Right renal pelvis (tissue), 4 donors: ENCODE measurements around the gene PHLPP2. TPM values are rescaled to one million over a fixed set of nuclear protein-coding genes. Genes with fewer than 3 reads are reported as not detected.

ENCODE experiments used
- DNase-seq, 4 donors: peaks; one replicate each; pipeline ENCODE4 v3.0.0-alpha.2; 2013; ENCODE audit warnings: low read depth in 4 of 4, low spot score in 3 of 4, missing footprints in 1 of 4
- polyA plus RNA-seq, 4 donors: library from polyadenylated mRNA; unstranded; fragments of 120-200 nt; gene quantifications; one replicate each; pipeline ENCODE4 v1.2.1, GENCODE V29; 2013; ENCODE audit not compliant: insufficient read length in 4 of 4

PHLPP2 gene
- 1 to 10 TPM; 7.2 to 10.0 (median 8.7) TPM for polyA plus RNA-seq

DNA sequence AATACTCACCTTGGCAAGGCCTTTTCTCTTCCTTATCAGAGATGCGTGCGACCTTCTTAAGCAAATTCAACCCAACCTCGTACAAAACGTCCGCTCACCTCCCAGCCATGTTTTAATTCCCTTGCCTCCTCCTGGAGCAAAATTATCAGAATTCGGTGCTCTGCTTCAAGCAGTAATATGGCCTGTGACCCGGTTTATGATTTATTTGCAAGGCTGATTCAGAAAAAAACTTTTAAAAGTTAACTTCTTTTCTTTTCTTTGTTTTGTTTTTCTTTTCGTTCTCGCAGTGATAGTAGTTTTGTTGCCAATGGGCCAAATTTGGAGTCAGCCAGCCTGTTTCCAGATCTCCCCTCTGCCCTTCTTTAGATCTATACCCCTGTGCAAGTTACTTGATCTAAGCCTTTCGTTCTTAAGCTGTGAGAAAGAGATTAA, at the start of gene PHLPP2:
Gene PHLPP2, minus strand, starts transcription at position 382 of the 432 bp plus-strand sequence. CDS start 9,906 bp downstream, outside the sequence.
- no peak for DNase-seq

GRCh38 chr16:71771571-71771970, 47.1 kb upstream of the PHLPP2 start:
- no peak for DNase-seq

- no peak for DNase-seq
These were observed 44.7 kb upstream of the PHLPP2 start for GRCh38 chr16:71769222-71769621.

GRCh38 chr16:71767060-71767900, 42.8 kb upstream of the PHLPP2 start:
- no peak for DNase-seq

DNA sequence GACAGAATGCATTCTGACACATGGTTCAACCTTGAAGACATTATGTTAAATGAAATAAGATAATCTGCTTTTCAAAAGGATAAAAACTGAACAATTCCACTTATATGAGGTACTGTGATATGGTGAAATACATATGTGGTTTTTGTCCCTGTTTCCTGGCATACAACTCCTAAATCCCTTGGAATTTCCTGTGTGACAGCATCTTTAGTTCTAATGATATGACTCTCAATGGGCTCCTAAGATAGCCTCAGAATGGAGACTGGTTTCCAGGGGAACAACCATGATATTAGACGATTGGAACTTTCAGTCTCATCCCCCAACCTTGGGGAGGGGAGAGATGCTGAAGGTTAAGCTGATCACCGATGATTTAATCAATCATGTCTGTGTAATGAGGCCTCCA, 37.7 kb upstream of the PHLPP2 start:
- DNase-seq: no peak

GRCh38 chr16:71761097-71761496, 36.6 kb upstream of the PHLPP2 start:
- DNase-seq: no peak

GRCh38 chr16:71758293-71758760, 33.8 kb upstream of the PHLPP2 start:
- DNase-seq: no peak

DNA sequence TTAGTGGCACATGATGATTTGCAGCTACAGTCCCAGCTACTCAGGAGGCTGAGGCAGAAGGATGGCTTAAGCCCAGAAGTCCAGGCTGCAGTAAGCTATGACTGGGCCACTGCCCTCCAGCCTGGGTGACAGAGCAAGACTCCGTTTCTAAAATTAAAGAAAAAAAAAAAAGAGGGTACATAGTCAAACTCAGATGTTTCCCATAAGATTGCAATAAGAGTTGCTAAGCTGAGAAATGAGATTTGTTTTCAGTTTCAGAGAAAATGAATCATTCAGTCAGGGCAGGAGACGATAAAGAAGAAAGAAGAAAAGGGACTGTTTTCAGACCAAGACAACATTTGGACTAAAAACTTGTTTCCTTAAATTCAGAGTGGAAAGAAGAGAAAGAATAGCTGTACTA, 30.2 kb upstream of the PHLPP2 start:
- no peak for DNase-seq

GRCh38 chr16:71754108-71754507, 29.6 kb upstream of the PHLPP2 start:
- no peak for DNase-seq

DNA sequence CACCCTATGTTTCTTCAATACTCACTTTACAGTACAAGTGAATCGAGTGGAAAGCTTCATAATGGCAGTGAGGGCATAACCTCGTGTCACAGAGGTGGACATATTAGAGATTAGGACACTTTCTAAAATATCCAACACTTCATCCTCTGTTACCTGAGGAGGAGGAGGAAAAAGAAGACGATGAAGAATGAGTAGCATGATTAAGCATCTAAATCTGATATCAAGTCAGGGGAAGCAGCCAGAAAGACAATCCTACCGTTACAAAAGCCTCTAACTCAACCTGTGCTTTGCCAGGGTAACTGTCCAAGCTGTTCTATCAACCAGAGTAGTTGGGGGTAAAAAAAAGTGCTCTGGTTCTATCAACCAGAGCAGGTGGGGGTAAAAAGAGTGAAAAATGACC, 23.7 kb upstream of the PHLPP2 start:
- DNase-seq: no peak

- DNase-seq: peak in 2 of 4 donors; percentile 7 to 8
These were observed 22.0 kb upstream of the PHLPP2 start for GRCh38 chr16:71746442-71747046.

- no peak for DNase-seq
These were observed 14.4 kb upstream of the PHLPP2 start for GRCh38 chr16:71738855-71739254.

DNA sequence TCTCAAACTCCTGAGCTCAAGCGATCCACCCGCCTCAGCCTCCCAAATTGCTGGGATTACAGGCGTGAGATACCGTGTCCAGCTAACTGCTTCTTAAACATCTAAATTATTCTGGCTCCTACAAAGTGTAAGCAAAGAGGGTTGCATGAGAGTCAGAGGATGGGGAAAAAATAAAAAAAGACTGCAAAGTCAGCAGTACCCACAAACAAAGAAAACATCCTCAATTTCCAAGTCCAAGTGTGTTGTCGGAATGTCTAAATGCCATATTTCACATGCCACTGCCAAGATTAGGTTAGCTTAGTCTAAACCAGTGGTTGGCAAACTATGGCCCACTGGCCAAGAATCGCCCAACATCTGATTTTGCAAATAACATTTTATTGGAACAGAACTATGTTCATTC, 13.0 kb upstream of the PHLPP2 start:
- DNase-seq: no peak

GRCh38 chr16:71734511-71734910, 10.0 kb upstream of the PHLPP2 start:
- no peak for DNase-seq

DNA sequence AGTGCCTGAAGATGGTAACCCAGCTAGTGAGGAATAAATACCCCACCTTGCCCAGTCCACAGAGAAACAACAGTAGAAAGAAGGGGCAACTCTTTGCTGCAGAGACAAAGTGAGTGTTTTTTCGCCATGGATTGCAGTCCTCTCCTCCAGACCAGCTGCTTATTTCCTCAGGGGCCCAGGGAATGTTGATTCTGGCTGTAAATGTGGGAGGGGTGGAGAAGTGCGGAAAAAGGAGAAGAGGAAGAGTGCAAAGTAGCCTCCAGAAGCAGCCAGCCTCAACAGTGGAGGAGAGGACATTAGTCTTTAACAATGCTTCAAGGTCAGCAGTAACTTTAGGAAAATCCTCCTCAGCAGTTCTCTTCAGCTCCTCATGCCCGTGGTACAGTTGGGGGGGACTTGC, 8.1 kb upstream of the PHLPP2 start:
- no peak for DNase-seq

DNA sequence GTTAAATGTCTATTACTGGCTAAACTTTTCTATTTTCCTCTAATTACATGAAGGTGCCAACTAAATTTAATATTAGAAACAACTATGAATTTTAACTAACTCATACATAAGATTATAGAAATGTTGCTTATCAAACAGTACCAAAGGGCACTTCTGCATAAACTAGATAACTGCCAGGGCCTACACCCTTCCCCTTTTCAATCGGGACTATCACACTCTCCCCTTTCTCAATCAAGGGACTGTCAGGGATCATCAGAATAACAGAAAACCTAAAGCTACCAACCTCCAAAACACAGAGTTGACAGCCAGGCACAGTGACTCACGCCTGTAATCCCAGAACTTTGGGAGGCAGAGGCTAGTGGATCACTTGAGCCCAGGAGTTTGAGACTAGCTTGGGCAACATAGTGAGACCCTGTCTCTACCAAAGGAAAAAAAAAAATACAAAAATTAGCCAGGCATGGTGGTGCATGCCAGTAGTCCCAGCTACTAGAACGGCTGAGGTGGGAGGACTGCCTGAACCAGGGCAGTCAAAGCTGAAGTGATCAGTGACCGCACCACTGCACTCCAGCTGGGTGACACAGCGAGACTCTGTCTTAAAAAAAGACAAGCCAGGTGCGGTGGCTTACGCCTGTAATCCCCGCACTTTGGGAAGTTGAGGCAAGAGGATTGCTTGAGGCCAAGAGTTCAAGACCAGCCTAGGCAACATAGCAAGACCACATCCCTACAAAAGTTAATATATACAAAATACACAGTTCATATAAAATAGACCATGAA, 3.2 kb upstream of the PHLPP2 start:
- DNase-seq: no peak

GRCh38 chr16:71726476-71727315, 2.2 kb upstream of the PHLPP2 start:
- no peak for DNase-seq

DNA sequence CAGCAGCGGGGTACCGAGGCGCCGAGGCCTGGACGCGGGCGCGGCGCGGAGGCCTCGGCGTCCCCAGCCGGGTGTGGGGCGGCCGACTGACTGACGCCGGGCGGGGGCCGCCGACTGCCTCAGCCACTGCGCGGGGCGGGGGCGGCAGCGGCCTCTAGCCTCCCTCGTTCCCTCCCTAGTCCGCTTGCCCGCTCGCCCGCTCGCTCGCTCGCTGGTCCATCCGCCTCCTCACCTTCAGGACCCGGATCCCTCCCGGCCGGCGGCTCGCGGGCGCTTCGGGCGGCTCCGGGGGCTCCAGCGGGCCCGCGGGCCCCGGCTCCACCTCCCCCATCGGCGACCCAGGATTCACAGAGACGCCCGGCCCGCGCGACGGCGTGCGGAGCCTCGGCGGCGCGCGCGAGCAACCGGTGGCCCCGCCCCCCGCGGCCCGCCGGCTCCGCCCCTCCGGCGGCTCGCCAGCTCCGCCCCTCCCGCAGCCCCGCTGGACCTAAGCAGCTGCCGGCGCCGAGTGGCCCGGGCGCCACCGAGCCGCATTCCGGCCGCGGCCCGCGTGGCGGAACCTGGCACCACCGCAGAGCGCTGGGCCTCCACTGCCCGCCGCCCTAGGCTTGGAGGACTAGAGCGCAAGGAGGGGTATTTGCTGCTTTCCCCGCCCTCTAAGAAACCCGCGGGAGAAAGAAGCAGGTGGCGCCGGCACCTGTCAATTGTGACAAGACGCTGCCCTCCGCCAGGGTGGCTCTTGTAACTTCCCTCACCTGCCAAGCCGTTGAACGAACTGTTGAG, 773 bp downstream of the PHLPP2 start:
- peak; percentile 47 to 60 (median 54) for DNase-seq

DNA sequence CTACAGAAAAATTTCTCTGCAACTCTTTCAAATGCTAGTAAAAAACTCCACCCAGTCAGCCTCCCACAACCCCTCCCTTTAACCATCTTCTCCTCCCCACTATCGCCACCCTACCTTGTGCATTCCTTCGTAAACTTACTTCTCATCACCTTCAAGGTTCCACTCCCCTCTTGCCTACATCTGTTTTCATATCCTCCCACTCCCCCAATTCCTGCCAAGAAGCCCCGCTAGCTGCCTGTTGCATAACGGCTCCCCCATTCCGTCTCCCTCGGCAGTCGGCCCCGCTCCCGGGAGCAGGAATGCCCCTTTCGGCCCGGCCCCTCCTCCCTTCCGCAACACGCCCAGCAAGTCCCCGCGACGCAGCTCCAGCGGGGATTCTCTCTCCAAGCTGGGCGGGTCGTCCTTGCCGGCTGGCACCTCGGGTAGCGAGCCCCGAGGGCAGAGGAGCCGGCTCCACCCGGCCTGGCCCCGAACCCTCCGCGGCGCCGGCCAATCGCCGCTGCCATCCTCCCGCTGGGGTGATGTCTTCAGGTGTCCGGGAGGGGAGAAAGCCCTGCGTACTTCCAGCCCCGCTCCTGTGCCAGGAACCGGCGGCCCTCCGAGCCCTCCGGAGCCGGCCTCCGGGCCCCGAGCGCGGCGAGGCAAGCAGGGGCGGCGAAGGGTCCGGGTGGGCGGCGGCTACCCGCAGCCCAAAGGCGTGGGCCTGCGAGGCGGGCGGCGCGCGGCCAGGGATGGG, 1.5 kb downstream of the PHLPP2 start:
- DNase-seq: peak; percentile 25 to 52 (median 42)
